ENCODE results near the gene PRKCZ.

Gene PRKCZ

GRCh38 chr1:2024887-2025286 is 25.3 kb upstream of the PRKCZ start:
- no peak for DNase-seq (ENCODE audit: low read depth)

DNA sequence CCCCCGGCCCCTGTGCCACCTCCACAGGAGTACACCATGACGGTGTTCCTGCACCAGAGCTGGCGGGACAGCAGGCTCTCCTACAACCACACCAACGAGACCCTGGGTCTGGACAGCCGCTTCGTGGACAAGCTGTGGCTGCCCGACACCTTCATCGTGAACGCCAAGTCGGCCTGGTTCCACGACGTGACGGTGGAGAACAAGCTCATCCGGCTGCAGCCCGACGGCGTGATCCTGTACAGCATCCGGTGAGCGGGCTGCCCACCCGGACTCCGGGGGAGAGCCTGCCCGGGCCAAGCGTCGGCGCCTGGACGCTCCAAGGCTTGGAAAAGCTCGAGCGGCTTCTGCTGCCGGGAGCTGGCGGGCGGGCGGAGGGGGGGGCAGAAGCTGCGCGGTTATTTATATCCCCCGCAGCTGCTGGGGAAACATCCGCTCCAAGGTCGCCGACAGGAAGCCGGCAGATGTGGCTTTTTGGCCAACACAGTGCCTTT is 24.7 kb upstream of the PRKCZ start:
- DNase-seq (ENCODE audit: low read depth): no peak

DNA sequence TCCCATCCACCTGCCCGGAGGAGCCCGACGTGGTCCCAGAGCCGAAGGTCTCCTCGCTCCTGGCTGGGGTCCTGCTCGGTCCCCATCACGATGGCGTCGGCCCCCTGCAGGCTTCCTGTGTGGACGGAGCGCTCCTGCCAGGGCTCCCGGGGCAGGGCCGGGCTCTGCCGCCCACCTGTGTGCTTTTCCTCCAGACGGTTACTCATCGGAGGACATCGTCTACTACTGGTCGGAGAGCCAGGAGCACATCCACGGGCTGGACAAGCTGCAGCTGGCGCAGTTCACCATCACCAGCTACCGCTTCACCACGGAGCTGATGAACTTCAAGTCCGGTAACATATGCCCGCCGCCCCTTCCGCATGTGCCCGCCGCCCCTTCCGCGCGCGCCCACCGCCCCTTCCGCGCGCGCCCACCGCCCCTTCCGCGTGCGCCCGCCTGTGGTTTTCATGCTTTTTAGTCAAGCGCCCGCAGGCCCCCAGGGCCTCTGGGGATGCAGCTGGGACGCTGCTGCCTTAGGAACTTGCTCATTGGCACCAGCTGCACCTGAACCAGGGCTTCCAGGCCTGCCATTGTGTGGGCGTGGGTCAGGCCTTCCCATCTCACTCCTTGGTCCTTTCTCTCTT is 22.1 kb upstream of the PRKCZ start:
- no peak for DNase-seq (ENCODE audit: low read depth)

DNA sequence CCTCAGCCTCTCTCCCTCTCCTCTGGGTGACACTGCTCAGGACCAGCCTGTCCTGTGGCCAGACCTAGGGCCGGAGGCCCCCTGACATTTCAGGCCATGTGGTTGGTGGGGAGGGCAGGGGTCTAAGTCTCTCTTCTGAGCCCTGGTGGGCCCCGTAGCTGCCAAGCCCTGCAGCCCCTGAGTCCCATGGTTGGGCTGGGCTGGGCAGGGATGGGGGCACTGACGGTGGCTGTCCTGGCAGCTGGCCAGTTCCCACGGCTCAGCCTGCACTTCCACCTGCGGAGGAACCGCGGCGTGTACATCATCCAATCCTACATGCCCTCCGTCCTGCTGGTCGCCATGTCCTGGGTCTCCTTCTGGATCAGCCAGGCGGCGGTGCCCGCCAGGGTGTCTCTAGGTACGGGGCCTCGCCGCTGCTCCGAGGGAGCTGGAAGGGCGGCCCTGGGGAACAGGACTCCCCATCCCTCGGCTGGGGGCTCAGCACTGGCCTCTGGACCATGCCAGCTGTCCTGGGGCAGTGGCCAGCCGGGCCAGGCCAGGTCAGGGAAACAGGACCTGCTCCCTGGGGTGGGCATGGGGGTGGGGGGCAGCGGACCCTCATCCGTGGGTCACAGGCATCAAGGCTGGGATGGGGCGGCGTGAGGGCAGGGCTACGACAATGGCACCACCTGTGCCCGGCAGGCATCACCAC is 21.2 kb upstream of the PRKCZ start:
- DNase-seq (ENCODE audit: low read depth): no peak

GRCh38 chr1:2029561-2029960 is 20.6 kb upstream of the PRKCZ start:
- DNase-seq (ENCODE audit: low read depth): no peak

DNA sequence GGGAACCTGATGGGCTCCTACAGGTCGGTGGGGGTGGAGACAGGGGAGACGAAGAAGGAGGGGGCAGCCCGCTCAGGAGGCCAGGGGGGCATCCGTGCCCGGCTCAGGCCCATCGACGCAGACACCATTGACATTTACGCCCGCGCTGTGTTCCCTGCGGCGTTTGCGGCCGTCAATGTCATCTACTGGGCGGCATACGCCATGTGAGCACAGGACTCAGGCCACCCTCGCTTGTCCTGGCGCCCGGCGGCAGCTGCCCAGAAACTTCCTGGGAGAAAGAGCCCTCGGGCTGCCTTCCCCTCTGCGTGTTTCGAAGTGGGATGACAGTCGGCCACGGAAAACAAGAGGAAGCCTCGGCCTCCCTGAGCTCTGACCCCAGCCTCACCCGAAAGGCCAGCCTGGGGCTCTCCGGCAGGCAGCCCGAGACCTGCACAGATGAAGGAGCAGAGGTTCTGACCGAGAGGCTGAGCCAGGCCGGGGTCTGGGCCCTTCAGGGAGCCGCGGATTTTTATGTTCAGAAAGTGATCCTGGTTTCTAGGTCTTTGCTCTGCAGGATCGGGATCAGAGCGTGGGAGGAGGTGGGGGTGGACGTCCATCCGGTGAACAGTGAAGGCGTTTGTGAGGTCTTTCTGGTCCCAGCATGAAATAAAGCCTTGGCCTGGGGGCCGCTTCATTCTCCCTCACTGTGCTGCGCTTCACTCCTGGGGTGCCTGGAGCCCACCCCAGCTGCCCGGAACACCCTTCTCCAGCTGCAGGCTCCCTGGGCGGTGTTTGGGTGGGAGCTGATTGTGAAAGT is 19.9 kb upstream of the PRKCZ start:
- DNase-seq (ENCODE audit: low read depth): no peak

DNA sequence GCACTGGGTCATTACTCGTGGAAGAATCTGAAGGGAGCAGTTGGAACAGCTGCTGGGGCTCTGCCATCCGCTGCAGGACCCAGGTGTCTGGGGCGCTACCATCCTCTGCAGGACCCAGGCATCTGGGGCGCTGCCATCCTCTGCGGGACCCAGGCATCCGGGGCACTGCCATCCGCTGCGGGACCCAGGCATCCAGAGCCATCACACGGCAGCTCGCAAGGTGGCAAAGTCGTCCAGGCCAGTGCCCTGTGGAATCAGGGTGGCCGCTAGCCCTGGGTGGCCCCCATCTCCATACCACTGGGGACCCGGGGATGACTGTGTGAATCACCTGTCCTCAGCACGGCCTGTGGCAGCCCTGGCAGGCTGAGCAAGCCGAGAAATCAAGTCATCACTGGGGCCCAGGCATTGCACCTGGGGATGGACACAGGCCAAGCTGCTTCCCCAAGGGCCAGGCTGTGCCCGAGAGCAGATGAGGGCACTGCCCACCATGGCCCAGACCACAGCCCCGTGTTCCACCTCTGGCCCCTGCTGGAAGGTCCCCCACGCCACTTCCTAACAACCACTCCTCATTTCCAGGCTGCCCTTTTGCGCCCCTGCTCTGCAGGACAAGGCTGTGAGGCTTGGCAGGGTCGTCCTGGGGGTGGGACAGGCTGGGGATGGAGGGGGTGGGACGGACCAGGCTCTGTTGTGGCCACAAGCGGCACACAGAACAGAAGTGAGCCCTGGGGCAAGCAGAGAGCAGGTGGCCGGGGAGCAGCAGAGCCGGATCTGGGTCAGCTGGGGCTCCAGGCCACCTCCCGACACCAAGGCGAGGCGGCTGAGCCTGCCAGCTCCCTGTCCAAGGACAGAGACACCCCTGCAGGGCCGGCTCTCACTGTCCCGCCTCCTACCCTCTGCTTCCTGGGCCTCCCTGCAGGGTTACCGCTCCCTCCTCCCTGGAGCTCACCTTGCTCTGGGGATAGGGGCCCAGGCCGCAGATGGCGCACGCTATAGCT is 18.4 kb upstream of the PRKCZ start:
- no peak for DNase-seq (ENCODE audit: low read depth)

DNA sequence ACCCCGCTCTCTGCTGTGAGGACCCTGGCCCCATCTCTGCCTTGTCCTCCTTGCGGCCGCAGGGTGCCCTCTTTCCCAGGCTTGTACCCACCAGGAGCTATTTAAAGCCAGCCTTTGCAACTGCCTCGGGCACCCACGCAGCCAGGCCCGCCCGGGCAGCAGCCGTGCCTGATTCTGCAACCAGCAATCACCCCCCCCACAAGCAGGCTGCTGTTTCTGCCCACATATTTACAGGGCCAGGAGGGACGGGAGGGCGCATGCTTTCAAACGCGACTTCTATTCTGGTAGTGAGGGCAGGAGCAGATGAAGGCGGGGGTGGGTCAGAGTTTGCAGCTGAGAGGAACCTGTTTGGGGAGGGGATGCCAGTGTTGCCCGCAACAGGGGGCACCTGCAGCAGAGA is 17.5 kb upstream of the PRKCZ start:
- no peak for DNase-seq (ENCODE audit: low read depth)

DNA sequence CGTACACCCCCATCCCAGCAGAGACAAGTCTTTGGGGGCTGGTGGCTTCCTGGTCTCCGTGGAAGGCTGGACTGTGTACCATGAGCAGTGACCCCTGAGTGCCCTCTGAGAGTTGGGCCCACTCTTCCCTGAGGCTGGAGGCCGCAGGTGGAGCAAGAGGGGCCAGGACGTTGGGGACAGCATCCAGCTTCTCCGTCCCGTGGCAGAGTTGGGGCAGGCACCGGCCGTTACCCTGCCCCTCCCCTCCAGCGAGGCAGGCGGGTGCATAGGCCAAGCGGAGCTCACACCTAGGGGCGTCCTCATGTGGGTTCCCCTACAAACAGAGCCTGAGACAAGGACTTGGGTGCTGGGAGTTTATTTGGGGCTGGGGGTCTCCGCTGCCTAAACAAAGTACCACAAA is 17.0 kb upstream of the PRKCZ start:
- no peak for DNase-seq (ENCODE audit: low read depth)

DNA sequence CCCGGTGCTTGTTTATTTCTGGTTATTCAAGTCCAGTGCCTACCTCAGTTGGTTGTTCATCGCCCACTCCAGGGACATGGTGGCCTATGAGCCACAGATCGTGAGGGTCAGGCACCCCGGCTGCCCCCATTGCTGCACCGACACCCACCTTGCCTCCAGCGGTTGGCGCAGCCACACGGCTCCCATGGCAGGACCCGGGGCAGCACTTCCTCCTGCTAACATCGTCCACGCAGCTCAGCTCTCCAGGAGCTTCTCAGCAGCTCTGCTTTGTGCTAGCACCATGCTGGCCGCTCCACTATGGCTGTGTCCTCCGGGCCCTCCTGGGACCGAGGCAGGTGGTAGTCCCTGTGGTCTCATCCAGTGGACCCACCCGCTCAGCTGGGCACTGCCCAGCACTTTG is 13.9 kb upstream of the PRKCZ start:
- no peak for DNase-seq (ENCODE audit: low read depth)

- no peak for DNase-seq (ENCODE audit: low read depth)
Observed at GRCh38 chr1:2037314-2037979, 12.8 kb upstream of the PRKCZ start.

DNA sequence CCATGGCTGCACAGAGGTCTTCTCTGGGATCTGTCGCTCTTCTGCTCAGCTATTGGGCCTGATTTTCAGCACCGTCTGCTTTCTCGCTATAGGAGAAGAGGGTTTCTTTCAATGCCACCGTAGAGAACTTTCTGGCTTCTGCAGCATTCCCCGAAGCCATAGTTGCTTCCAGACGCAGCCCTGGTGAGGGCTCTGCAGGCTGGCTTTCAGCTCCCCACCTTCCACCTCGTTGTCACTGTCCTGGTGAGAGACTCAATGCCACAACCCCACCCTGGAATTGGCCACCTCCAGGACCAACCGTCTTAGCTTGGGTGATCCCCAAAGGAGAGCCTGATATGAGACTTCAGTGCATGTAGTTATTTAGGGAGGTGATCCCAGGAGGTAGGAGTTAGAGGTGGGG is 12.0 kb upstream of the PRKCZ start:
- DNase-seq (ENCODE audit: low read depth): no peak

GRCh38 chr1:2039251-2039650 is 11.0 kb upstream of the PRKCZ start:
- DNase-seq (ENCODE audit: low read depth): no peak

DNA sequence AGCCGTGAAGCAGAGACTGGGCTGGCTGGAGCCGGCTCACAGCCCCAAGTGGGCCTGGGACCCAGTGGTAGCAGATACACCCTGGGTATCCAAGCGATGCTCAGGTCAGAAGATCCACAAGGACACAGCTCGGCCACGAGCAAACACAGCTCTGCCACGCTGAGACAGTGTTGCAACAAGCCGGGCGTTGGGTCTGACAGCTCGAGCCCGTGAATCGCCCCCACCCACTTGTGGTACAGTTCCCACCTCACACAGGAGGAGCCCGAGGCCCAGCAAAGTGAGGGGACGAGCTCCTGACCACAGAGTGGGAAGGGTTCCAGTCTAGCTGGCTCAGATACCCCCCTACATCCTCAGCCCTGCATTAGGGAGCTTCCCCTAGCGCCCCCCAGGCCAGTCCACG is 8.9 kb upstream of the PRKCZ start:
- no peak for DNase-seq (ENCODE audit: low read depth)

DNA sequence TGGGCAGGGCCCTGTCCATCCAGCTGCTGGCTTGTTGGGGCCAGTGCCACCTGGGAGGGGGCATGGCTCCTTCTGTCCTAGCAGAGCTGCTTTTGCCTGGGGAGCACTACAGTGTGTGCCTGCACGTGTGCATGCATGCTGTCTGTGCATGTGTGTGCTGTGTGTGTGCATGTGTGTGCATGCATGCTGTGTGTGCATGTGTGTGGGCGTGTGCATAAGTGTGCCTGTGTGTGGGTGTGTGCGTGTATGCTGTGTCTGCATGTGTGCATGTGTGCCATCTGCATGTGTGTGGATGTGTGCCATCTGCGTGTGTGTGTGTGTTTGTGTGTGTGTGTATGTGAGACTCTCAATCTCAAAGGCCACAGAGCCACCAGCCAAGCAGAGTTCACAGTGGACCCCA is 8.3 kb upstream of the PRKCZ start:
- no peak for DNase-seq (ENCODE audit: low read depth)

GRCh38 chr1:2042830-2043773 is 7.1 kb upstream of the PRKCZ start:
- no peak for DNase-seq (ENCODE audit: low read depth)

DNA sequence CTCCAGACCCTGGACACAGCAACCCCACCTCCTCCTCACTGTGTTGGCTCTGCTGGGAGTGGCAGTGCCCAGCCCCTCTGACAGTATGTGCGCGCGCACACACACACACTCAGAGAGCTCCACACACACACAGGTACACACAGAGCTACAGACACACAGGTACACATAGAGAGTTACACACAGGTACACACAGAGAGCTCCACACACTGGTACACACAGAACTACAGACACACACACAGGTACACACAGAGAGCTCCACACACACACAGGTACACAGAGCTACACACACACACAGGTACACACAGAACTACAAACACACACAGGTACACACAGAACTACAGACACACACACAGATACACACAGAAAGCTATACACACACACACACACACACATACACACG is 6.3 kb upstream of the PRKCZ start:
- DNase-seq (ENCODE audit: low read depth): no peak

DNA sequence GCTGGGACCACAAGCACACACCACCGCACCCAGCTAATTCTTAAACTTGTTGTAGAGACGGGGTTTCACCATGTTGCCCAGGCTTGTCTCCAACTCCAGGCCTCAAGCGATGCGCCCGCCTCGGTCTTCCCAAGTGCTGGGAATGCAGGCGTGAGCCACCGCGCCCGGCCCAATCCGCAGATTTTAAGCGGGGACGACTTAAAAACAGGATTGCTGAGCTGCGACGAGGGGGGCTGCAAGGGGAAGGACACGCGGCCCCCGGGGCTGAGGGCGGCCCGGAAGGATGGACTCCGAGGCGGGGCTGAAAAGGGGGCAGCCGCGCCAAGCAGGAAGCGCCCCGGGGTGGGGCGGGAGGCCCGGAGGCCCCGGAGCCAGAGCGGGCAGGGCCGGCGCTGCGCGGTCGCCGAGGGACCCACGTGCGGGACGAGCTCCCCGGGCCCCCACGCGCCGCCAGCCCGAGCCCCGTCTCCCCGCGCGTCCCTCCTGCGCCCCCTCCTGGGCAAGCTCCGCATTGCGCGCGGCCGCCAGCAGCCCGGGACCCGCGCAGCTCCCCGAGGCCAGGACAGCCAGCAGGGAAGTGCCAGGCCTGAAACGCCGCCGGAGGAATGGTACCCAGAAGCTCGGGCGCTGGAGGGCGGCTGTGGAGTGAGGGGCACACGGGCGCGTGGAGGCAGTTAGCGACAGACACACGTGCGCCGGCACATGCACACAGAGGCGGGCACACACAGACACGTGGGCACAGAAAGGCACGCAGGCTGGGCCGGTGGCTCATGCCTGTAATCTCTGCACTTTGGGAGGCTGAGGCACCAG is 5.5 kb upstream of the PRKCZ start:
- no peak for DNase-seq (ENCODE audit: low read depth)

- DNase-seq (ENCODE audit: low read depth): no peak
Observed at GRCh38 chr1:2045468-2046173, 4.6 kb upstream of the PRKCZ start.

Measured in HS-27A (cell line).